ENCODE measurements around the gene SMO. TPM values are rescaled to one million over a fixed set of nuclear protein-coding genes. Genes with fewer than 3 reads are reported as not detected.

The SMO gene
- total RNA-seq, 6 experiments from 2014 or later: 6.4 to 21.2 (median 12.1) TPM

GRCh38 chr7:129222064-129222463 lies 33.6 kb downstream of the SMO start:
- H3K9me3 ChIP-seq: no peaks in the 10 kb centered on the region
- no peak for DNase-seq
- H3K36me3 ChIP-seq: no peaks in the 10 kb centered on the region
- no peak overlapping the region for H3K27ac ChIP-seq
- intact Hi-C loops (cut with DNase I): no loop called here
- TF ChIP-seq, protein P1, sequence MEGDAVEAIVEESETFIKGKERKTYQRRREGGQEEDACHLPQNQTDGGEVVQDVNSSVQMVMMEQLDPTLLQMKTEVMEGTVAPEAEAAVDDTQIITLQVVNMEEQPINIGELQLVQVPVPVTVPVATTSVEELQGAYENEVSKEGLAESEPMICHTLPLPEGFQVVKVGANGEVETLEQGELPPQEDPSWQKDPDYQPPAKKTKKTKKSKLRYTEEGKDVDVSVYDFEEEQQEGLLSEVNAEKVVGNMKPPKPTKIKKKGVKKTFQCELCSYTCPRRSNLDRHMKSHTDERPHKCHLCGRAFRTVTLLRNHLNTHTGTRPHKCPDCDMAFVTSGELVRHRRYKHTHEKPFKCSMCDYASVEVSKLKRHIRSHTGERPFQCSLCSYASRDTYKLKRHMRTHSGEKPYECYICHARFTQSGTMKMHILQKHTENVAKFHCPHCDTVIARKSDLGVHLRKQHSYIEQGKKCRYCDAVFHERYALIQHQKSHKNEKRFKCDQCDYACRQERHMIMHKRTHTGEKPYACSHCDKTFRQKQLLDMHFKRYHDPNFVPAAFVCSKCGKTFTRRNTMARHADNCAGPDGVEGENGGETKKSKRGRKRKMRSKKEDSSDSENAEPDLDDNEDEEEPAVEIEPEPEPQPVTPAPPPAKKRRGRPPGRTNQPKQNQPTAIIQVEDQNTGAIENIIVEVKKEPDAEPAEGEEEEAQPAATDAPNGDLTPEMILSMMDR (IDR thresholded peaks at IDR 0.05): no peak
- TF ChIP-seq POLR2A (IDR thresholded peaks at IDR 0.05): no peak
- no peak overlapping the region for H3K4me3 ChIP-seq
- peaks cover 0 to 11% (median 5%) of the 10 kb centered on the region in 4 donors for H3K4me1 ChIP-seq
- WGBS (ENCODE audit: insufficient coverage, low coverage, low lambda C conversion rate, missing lambda C conversion rate): 42% methylated on average over 4 of the region's 4 CpGs
- no peaks in the 10 kb centered on the region for H3K27me3 ChIP-seq
- no peak for ATAC-seq

DNA sequence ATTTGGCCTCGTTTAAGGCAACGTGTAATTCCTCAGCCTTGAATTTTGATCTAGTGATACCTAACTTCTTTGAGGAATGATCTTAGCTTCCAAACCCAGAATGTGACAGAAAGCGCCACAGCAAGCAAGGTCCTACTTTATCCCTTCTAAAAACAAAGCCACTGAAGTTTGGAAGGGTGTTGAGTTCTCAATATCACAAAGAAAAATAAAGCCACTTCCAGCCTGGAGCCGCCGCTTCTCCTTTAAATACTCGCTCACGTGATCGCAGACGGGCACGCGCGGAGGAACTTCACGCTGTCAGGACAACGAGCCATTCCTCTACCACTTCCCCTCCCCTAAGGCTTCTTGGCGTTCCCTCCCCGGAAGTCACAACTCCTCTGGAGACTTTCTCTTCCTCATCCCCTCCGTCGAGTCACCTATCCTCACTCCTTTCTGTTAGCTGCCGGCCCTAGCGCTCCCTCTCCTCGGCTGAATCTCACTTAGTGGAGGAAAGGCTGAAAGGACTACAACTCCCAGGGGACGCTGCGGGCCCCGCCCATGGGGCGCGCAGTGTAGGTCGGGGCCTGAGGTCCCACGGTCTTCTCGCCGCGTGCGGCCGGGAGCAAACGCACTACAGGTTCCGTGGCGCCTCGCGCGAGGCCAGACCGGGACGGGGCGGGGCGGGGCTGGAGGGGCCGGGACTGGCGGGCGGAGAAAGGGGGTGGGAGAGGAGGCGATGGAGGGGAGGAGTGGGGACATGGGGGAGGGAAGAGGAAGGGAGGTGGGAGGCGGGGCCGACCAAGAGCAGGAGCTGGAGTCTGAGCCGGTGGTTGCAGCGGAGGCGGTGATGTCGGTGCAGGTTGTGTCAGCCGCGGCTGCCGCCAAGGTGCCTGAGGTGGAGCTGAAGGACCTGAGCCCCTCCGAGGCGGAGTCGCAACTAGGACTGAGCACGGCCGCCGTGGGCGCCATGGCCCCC lies 36.1 kb downstream of the SMO start, which contains the start of gene AHCYL2:
AHCYL2 (plus strand) TSS at position 780 of the 955 bp plus-strand sequence.
- Histone ChIP-seq H3K27me3 (no peaks in the 10 kb centered on the region), H3K4me1 (peaks cover 0 to 12% (median 6%) of the 10 kb centered on the region in 4 donors), H3K4me3 (peak within 1 kb of the TSS; percentile 72 to 97 (median 83)), H3K9me3 (no peaks in the 10 kb centered on the region), H3K36me3 (no peaks in the 10 kb centered on the region), H3K27ac (peak within 1 kb of the TSS; percentile 85 to 96 (median 94))
- DNase-seq (peak; percentile 99), ATAC-seq (peak; percentile 95 to 99 (median 96))
- intact Hi-C loops (cut with DNase I): no loop called here
- under 1% methylated on average over 42 of the region's 63 CpGs for WGBS (ENCODE audit: insufficient coverage, low coverage, low lambda C conversion rate, missing lambda C conversion rate)
- TF ChIP-seq POLR2A (IDR thresholded peaks at IDR 0.05): peak; percentile 60
- TF ChIP-seq, protein P1 (IDR thresholded peaks at IDR 0.05): no peak

DNA sequence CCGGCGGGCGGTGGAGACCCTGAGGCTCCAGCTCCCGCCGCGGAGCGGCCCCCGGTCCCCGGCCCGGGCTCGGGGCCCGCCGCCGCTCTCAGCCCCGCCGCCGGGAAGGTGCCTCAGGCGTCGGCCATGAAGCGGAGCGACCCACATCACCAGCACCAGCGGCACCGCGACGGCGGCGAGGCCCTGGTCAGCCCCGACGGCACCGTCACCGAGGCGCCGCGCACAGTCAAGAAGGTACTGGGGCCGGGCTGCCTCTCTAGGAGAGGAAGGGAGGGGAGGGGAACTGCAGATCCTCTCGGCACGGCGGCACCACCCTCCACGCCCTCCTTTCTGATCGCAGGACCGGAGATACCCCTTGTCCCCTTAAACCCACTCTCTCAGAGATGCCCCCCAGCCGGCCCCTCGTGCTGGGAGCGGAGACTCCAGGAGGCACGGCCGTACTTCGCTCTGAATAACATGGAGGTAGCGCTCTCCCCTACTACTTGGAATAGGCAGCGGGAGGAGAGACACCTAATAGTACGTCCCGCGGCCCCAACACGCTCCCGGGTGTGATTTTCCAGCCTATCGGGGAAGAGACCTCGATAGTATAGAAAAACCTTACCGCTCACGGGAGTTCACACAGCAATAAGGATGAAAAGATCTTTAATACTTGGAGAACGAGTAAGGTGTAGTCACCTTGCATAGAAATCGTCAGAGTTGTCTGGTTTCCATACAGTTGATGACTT lies 36.9 kb downstream of the SMO start:
- Histone ChIP-seq H3K27ac (peak overlapping the region; percentile 37 to 70 (median 65)), H3K27me3 (no peaks in the 10 kb centered on the region), H3K9me3 (no peaks in the 10 kb centered on the region), H3K4me1 (peaks cover 0 to 12% (median 6%) of the 10 kb centered on the region in 4 donors), H3K36me3 (no peaks in the 10 kb centered on the region), H3K4me3 (peak overlapping the region; percentile 72 to 97 (median 83))
- ATAC-seq: peak; percentile 27 to 49 (median 40)
- peak; percentile 66 to 73 (median 67) for DNase-seq
- TF ChIP-seq, protein P1 (IDR thresholded peaks at IDR 0.05): no peak
- no peak for TF ChIP-seq POLR2A (IDR thresholded peaks at IDR 0.05)
- 0% methylated on average over 12 of the region's 60 CpGs for WGBS (ENCODE audit: insufficient coverage, low coverage, low lambda C conversion rate, missing lambda C conversion rate)
- intact Hi-C loops (cut with DNase I): no loop called here

DNA sequence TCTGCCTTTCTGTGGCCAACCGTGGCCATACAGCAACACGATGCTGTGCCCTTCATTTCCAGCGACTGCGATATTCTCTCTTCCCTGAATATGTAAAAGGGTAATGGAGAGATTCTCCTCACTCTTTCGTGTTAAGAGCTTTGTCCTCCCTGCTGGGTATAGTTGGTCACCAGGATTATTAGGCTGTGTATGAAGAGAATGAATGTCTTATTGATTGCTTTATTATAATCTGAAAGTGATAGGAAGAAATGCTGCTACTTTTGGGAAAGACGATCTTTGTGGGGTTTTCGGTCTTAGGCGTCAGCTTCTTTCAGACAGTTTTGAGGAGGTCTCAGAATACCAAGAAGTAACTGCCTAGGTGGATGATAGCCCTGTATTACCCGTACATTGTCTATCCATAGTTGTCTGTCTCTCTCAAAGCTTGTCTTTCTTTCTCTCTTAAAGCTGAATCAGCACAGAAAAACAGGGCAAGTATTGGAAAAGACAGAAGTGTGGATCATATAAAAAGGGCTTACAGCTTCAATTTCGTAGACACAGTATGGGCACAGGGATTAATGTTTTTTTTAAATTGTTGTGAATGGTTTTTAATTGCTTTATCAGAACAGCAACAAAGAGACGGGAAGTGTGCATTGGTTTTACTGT lies 37.6 kb downstream of the SMO start:
- DNase-seq (no peak), ATAC-seq (no peak)
- TF ChIP-seq, protein P1 (IDR thresholded peaks at IDR 0.05): no peak
- no peak for TF ChIP-seq POLR2A (IDR thresholded peaks at IDR 0.05)
- H3K27ac ChIP-seq: peak overlapping the region in 1 of 3 donors; percentile 37
- H3K4me1 ChIP-seq: peaks cover 0 to 12% (median 6%) of the 10 kb centered on the region in 4 donors
- intact Hi-C loops (cut with DNase I): no loop called here
- peak overlapping the region; percentile 72 to 97 (median 83) for H3K4me3 ChIP-seq
- no peaks in the 10 kb centered on the region for H3K9me3 ChIP-seq
- WGBS (ENCODE audit: insufficient coverage, low coverage, low lambda C conversion rate, missing lambda C conversion rate): 15% methylated on average over 11 of the region's 11 CpGs
- H3K36me3 ChIP-seq: no peaks in the 10 kb centered on the region
- no peaks in the 10 kb centered on the region for H3K27me3 ChIP-seq
